ENCODE results near the gene VIPR2. TPM values are rescaled to one million over a fixed set of nuclear protein-coding genes. Genes with fewer than 3 reads are reported as not detected.

VIPR2 gene
- polyA plus RNA-seq, 1 donor from 2014 or later, result 0.51 TPM

GRCh38 chr7:159078911-159079270 is 65.8 kb downstream of the VIPR2 start:
- Histone ChIP-seq H3K27me3 (ENCODE audit: insufficient read depth, low read depth, low read length) (no peaks in the 10 kb centered on the region), H3K9me2 (ENCODE audit: insufficient read depth, low read length) (no peaks in the 10 kb centered on the region), H3K9me3 (ENCODE audit: low read length) (no peaks in the 10 kb centered on the region), H3F3A (ENCODE audit: insufficient read depth, low read length, poor library complexity, severe bottlenecking) (no peaks in the 10 kb centered on the region), H3K9ac (ENCODE audit: low read length) (no peak overlapping the region), H3K79me2 (replicated peaks; ENCODE audit: insufficient read depth, low read length) (no peaks in the 10 kb centered on the region), H4K20me1 (ENCODE audit: insufficient read depth) (no peaks in the 10 kb centered on the region), H3K4me3 (ENCODE audit: low read length) (no peak overlapping the region), H2AFZ (ENCODE audit: low read depth, low read length) (no peak overlapping the region), H3K36me3 (ENCODE audit: insufficient read depth, low read length) (no peaks in the 10 kb centered on the region), H3K27ac (ENCODE audit: low read length) (no peak overlapping the region), H3K4me2 (ENCODE audit: low read length) (no peak overlapping the region)
- TF ChIP-seq EZH2 (IDR thresholded peaks at IDR 0.05; ENCODE audit: borderline replicate concordance, insufficient read depth, low read length, poor library complexity, severe bottlenecking), result no peak
- no peak for TF ChIP-seq EP300 (conservative IDR thresholded peaks at IDR 0.05; ENCODE audit: poor library complexity, severe bottlenecking)
- no peak for TF ChIP-seq TAF1 (IDR thresholded peaks at IDR 0.05; ENCODE audit: low read depth)
- TF ChIP-seq, protein P1, sequence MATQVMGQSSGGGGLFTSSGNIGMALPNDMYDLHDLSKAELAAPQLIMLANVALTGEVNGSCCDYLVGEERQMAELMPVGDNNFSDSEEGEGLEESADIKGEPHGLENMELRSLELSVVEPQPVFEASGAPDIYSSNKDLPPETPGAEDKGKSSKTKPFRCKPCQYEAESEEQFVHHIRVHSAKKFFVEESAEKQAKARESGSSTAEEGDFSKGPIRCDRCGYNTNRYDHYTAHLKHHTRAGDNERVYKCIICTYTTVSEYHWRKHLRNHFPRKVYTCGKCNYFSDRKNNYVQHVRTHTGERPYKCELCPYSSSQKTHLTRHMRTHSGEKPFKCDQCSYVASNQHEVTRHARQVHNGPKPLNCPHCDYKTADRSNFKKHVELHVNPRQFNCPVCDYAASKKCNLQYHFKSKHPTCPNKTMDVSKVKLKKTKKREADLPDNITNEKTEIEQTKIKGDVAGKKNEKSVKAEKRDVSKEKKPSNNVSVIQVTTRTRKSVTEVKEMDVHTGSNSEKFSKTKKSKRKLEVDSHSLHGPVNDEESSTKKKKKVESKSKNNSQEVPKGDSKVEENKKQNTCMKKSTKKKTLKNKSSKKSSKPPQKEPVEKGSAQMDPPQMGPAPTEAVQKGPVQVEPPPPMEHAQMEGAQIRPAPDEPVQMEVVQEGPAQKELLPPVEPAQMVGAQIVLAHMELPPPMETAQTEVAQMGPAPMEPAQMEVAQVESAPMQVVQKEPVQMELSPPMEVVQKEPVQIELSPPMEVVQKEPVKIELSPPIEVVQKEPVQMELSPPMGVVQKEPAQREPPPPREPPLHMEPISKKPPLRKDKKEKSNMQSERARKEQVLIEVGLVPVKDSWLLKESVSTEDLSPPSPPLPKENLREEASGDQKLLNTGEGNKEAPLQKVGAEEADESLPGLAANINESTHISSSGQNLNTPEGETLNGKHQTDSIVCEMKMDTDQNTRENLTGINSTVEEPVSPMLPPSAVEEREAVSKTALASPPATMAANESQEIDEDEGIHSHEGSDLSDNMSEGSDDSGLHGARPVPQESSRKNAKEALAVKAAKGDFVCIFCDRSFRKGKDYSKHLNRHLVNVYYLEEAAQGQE (IDR thresholded peaks at IDR 0.05; ENCODE audit: borderline replicate concordance), result no peak
- TF ChIP-seq SMC3 (conservative IDR thresholded peaks at IDR 0.05; ENCODE audit: poor library complexity), result no peak
- TF ChIP-seq CTCF (IDR thresholded peaks at IDR 0.05; ENCODE audit: poor library complexity, severe bottlenecking), result no peak
- TF ChIP-seq MXI1 (conservative IDR thresholded peaks at IDR 0.05; ENCODE audit: poor library complexity, severe bottlenecking), result no peak
- TF ChIP-seq POLR2AphosphoS5 (IDR thresholded peaks at IDR 0.05), result no peak
- no peak for TF ChIP-seq RAD21 (conservative IDR thresholded peaks at IDR 0.05)

DNA sequence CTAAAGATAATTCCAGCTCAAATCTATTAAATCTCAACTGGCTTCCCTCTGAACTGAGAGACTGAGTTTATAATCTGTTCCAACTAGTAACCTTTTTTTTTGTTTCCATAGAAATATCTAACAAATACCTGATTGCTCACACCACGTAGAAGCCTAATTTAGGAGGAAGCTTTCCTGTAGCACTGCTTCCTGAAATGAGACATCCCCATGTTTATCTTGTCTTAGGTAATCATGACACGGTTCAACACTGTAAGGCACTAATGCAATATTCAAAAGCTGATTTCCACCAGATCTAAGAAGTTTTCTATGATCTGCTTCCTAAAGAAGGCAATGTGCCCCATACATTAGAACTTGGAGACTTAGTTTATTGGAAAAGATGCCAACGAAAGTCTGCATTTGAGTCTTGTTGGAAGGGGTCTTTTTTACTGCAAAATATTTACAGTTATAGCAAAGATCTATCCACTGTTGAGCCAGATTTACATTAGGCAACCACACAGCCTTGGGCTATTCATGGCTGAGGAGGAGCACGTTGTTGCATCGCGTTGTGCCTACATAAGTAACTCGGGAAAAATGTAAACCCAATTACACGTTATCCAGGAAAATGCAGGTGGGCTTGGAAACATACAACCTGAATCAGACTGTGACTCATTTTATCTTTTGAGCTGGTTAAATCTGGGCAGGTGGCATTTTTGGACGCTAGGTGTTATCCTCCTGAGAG is 66.3 kb downstream of the VIPR2 start:
- Histone ChIP-seq H3F3A (ENCODE audit: insufficient read depth, low read length, poor library complexity, severe bottlenecking) (no peaks in the 10 kb centered on the region), H3K9me3 (ENCODE audit: low read length) (no peaks in the 10 kb centered on the region), H3K9ac (ENCODE audit: low read length) (no peak overlapping the region), H3K4me3 (ENCODE audit: low read length) (no peak overlapping the region), H3K4me2 (ENCODE audit: low read length) (no peak overlapping the region), H3K9me2 (ENCODE audit: insufficient read depth, low read length) (no peaks in the 10 kb centered on the region), H4K20me1 (ENCODE audit: insufficient read depth) (no peaks in the 10 kb centered on the region), H3K27ac (ENCODE audit: low read length) (no peak overlapping the region), H3K36me3 (ENCODE audit: insufficient read depth, low read length) (no peaks in the 10 kb centered on the region), H2AFZ (ENCODE audit: low read depth, low read length) (no peak overlapping the region), H3K27me3 (ENCODE audit: insufficient read depth, low read depth, low read length) (no peaks in the 10 kb centered on the region), H3K79me2 (replicated peaks; ENCODE audit: insufficient read depth, low read length) (no peaks in the 10 kb centered on the region)
- TF ChIP-seq POLR2AphosphoS5 (IDR thresholded peaks at IDR 0.05) (no peak), SMC3 (conservative IDR thresholded peaks at IDR 0.05; ENCODE audit: poor library complexity) (no peak), CTCF (IDR thresholded peaks at IDR 0.05; ENCODE audit: poor library complexity, severe bottlenecking) (no peak), MXI1 (conservative IDR thresholded peaks at IDR 0.05; ENCODE audit: poor library complexity, severe bottlenecking) (no peak), RAD21 (conservative IDR thresholded peaks at IDR 0.05) (no peak), EP300 (conservative IDR thresholded peaks at IDR 0.05; ENCODE audit: poor library complexity, severe bottlenecking) (no peak), EZH2 (IDR thresholded peaks at IDR 0.05; ENCODE audit: borderline replicate concordance, insufficient read depth, low read length, poor library complexity, severe bottlenecking) (no peak), TAF1 (IDR thresholded peaks at IDR 0.05; ENCODE audit: low read depth) (no peak)
- TF ChIP-seq, protein P1 (IDR thresholded peaks at IDR 0.05; ENCODE audit: borderline replicate concordance), result no peak

Data from neural cell (in vitro differentiated cells).